NCI-H69 (cell line): ENCODE measurements around the gene NFKB1.
A peak's percentile ranks its signal among the peaks of the same experiment; 100 is the strongest.

Source experiments
- DNase-seq: peaks from one replicate; lab custom pipeline; 2025; lab: John Stamatoyannopoulos, UW

NFKB1 gene

DNA sequence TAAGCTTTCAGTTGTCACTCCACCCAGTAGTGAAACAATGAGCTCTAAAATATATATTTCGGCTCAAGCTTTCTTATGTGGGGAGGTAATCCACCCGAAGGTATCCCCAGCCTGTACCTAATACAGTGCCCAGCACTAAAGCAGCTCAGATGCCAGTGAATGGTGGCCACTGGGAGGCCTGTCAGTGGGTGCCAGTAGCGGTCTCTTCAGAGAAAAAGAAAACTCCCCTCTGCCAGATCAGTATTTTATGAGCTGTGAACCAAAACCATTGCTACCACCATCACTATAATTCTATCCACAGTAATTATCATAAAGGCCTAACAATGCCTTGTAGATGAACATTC is 835 bp upstream of the NFKB1 start:
- DNase-seq = peak; percentile 14

GRCh38 chr4:102501447-102501696 is 213 bp downstream of the NFKB1 start:
- peak; percentile 67 for DNase-seq

DNA sequence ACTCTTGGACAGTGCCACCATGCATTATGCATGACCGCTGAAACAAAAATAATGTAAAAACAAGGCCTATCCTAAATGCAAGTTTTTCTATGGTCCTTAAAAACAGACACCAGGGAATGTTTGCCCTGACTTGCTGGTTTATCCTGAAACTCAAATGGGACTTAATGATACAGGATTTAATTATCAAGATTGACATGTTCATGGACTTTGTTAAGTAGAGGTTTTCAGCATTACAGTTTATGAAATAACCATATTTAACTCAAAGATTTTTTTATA is 1.3 kb downstream of the NFKB1 start:
- DNase-seq = no peak

- peak; percentile 3 for DNase-seq
These were observed 2.2 kb downstream of the NFKB1 start for GRCh38 chr4:102503301-102503746.

GRCh38 chr4:102503831-102504786 is 3.0 kb downstream of the NFKB1 start:
- no peak for DNase-seq

GRCh38 chr4:102504941-102505340 is 3.8 kb downstream of the NFKB1 start:
- DNase-seq = no peak

DNA sequence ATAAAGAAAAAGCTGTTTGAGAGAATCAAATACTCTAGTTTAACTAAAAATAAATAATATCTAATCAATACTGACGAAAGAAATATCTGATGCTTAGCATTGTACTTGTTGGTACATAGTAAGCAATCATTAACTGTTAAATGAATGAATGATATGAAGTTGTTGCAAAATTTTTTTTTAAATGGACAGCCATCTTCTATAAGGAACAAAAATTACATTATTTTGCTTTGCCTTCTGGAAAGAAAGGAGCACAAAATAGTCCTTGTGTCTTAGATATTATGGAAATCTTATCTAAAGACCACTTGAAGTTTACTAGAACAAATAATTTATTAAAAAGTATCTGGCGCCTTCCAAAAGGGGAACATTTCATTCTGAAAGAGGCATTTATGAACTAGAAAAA is 4.5 kb downstream of the NFKB1 start:
- no peak for DNase-seq

GRCh38 chr4:102506523-102506922 is 5.4 kb downstream of the NFKB1 start:
- no peak for DNase-seq

- no peak for DNase-seq
These were observed 10.9 kb downstream of the NFKB1 start for GRCh38 chr4:102511830-102512605.

DNA sequence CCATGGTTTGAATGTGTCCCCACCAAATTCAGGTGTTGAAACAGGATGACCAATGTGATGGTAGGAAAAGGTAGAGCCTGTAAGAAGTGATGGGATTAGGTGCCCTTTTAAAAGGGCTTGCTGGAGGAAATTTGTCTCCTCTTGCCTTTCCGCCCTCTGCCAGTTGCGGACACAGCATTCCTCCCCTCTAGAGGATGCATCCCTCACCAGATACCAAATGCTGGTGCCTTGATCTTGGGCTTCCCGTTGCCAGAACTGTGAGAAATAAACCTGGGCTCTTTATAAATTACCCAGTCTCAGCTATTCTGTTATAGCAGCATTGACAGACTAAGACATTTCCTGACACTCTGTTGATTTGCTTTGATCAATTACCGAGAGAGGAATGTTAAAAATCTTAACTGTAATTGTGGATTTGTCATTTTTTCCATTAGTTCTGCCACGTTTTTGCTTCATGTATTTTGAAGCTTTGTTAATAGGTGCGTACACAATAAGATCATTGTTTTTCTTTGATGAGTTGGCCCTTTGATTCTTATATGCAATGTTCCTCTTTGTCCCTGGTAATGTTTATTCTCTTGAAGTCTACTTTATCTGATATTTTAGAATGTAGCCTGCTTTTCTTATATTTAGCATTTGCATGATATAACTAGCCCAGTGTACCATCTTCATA is 13.3 kb downstream of the NFKB1 start:
- DNase-seq = no peak

DNA sequence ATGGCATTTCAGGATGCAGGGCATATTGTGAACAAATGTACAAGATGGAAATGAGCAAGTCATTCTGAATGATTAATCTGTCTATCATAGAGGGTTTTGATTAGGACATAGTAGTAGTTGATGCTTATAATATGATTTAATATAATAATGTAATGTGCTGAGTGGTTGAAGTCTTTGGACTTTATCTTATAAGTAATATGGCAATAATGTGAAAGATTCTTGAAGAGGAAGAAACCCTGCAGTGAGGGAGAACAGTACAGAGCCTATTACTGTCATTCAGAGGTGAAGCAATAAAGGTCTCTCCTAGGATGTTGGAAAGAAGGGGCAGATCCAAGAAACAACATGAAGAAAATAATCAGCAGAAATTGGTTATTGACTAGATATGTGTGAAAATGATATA is 16.6 kb downstream of the NFKB1 start:
- DNase-seq = no peak

- DNase-seq = no peak
These were observed 17.6 kb downstream of the NFKB1 start for GRCh38 chr4:102518703-102519131.

DNA sequence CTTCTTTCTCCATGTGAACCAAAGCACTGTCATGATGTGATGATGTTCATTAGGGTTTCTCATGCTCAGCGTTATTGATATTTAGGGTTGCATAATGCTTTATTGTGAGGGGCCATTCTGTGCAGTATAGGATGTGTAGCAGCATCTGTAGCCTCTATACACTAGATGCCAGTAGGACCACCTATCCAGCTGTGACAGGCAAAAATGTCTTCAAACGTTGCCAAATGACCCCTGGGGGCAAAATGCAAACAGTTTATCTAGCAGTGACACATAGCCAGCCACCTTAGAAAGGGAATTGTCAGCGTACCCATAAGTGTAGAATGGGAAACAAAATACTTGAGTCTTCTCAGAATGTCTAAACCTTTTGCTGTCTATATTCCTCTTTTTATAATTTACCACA is 18.8 kb downstream of the NFKB1 start:
- DNase-seq = no peak

DNA sequence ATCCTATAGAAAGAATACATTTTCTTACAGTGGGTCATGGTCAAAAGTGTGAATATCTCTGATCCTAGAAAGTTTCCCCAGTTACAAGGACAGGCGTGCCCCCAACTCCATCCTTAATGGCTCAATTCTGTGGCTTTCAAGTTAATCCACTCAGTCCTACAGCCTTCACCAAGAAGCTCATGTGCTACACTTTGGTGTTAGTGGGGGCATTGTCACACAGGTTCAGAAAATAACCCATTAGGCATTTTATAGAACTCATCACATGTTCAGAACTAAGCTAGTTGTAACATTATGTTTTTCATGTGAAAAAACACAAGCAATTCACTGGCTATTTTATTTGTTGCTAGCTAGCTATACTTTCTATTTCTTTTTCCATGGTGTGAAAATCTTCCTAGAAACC is 20.4 kb downstream of the NFKB1 start:
- DNase-seq = no peak

DNA sequence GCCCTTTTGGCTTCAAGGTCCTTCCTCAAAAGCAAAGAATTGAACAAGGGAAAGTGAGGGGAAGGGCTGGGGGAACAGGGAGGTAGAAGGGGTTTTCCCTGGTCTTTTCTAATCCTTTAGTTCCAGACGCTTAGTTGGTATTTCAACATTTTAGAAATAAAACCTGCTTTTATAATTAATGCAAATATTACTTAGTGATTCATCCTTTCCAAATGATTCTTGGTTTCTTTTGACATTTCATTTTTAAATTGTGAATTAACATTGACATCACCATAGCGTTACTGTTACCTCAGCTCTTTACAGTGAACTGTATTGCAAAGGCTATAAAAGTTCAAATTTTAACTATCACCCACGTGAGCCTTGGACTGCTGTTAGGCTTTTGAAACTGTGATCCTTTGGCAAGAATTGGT is 20.9 kb downstream of the NFKB1 start:
- DNase-seq = no peak

GRCh38 chr4:102524691-102525090 is 23.5 kb downstream of the NFKB1 start:
- no peak for DNase-seq

GRCh38 chr4:102525097-102525496 is 23.9 kb downstream of the NFKB1 start:
- DNase-seq = no peak

DNA sequence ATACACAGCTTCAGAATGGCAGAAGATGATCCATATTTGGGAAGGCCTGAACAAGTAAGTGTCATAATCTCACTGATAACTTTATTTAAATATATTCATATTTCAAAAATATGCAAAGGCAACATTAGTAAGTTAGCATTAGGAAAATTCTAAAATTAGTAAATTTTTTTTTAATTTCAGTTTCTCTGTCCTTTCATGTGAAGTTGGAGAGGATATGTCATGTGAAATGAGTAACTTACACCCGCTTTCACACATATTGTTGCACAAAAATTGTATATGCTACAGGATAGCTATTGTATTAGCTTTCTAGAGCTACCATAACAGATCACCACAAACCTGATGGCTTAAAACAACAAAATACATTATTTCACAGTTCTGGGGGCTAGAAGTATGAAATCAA is 24.3 kb downstream of the NFKB1 start:
- DNase-seq = no peak

DNA sequence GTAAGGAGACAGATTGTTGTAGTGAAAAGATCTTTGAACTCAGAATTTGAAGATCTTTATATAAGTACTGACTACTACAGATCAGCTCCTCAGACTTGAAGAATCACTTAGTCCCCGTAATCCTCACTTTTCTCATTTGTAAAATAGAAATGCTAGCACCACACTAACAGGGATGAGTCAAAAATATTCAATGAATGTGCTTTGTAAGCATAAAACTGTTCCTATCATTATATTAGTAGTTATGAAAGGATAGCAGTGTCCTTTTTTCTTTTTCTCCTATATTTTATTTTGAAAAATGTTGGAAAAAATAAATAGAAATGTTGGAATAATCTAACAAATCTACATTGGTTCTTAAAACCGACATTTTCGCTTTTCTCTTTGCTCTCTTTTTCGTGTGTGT is 25.4 kb downstream of the NFKB1 start:
- DNase-seq = no peak

DNA sequence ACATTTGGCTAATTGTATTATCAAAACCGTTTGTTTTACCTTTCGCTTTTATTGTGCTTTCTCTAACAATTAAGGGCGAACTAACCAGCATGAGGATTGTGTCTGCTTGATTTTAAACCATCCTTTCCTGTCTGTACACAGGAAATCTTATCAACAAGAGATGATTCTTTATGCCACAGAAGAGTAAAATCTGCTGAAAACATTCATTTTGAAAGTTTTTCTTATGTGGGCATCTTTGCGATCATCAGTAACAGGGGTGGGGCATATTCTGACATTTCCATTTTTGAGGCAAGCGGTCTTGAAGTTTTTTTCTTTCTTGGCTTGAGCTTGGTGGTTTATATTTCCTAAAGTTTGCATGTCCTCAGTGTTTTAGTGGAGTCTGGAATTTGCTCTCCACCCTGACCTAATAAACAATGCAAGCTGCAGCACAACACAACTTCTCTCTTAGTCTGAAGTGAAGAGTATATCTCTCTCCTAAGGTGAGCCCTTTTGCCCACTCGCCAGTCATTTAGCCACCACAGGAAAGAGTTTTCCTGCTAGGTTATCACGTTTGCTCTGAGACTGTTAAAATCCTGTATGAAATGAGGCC is 26.6 kb downstream of the NFKB1 start:
- DNase-seq = no peak

GRCh38 chr4:102529977-102530376 is 28.8 kb downstream of the NFKB1 start:
- no peak for DNase-seq

DNA sequence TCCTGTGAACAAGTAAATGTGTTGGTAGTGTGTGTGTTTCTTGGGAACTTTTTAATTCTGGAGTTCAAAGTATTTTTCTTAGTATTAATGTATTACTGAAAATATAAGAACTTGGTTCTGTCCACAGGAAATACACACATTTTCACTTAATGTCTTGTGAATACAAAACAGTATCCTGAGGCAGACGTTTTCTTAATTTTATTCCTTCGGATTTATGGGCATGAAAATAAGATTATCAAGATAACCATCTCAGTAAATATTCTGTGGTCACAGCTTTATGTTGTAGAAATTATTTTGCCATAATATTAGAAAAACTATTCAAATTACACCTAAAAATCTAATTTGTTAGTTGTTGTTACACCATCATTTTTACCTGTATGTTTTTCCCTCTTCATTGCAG is 29.8 kb downstream of the NFKB1 start:
- DNase-seq = no peak

DNA sequence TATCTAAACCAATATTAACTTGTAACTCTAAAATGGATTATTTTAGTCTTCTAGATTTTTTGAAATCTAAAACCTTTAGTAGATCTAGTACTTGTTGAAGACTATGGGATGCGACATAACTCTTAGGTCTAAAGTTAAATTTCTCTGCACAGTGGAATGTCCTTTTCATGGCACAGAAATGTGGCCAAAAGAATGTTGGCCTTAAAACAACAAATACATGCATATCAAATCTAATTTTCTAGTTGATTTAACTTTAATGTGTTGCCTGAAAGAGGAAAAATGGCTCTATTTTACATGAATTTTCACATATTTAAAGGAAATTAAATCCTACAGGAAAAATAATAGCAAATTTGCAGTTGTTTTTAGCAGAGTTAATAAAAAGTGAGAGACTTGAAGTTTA is 30.3 kb downstream of the NFKB1 start:
- DNase-seq = no peak
